ENCODE results near the gene MED22. TPM values are rescaled to one million over a fixed set of nuclear protein-coding genes. Genes with fewer than 3 reads are reported as not detected.

Gene MED22
- polyA plus RNA-seq, 3 donors, result 6.8 to 27.7 (median 9.6) TPM

GRCh38 chr9:133396952-133397351 is 49.0 kb upstream of the MED22 start:
- Mint-ChIP-seq H3K36me3 (no peaks in the 10 kb centered on the region), H3K4me1 (no peaks in the 10 kb centered on the region), H3K9me3 (peaks cover 0 to 3% (median 0%) of the 10 kb centered on the region in 7 donors), H3K27me3 (ENCODE audit: low read depth in 3 of 3) (peaks cover 0 to 20% (median 10%) of the 10 kb centered on the region in 3 donors), H3K4me3 (no peak overlapping the region), H3K27ac (no peak overlapping the region)
- Histone ChIP-seq H2AFZ (ENCODE audit: insufficient read depth, low read depth, low read length, poor library complexity, severe bottlenecking) (no peak overlapping the region), H3K4me1 (ENCODE audit: control insufficient read depth in 1 of 2, insufficient read depth in 2 of 2, low read length in 2 of 2) (no peaks in the 10 kb centered on the region), H4K20me1 (ENCODE audit: insufficient read depth, low read length) (no peaks in the 10 kb centered on the region), H3K9me3 (replicated peaks in 1 of 2; ENCODE audit: control insufficient read depth in 1 of 2, insufficient read depth in 1 of 2, low read length in 2 of 2) (no peaks in the 10 kb centered on the region), H3K4me2 (replicated peaks; ENCODE audit: extremely low read depth, low read length, poor library complexity, severe bottlenecking) (no peak overlapping the region), H3K9ac (ENCODE audit: insufficient read depth, low read length, poor library complexity, severe bottlenecking) (no peak overlapping the region), H3K27ac (ENCODE audit: low read depth in 1 of 2, low read length in 2 of 2) (no peak overlapping the region), H3K27me3 (ENCODE audit: control insufficient read depth in 2 of 2, insufficient read depth in 2 of 2, low read length in 2 of 2) (no peaks in the 10 kb centered on the region), H3K79me2 (ENCODE audit: insufficient read depth, low read length) (no peaks in the 10 kb centered on the region), H3K4me3 (replicated peaks in 1 of 3; ENCODE audit: low read depth in 2 of 3, low read length in 3 of 3) (no peak overlapping the region), H3K36me3 (replicated peaks in 1 of 2; ENCODE audit: control insufficient read depth in 1 of 2, insufficient read depth in 2 of 2, low read length in 2 of 2) (no peaks in the 10 kb centered on the region)
- no peak for TF ChIP-seq CTCF (IDR thresholded peaks at IDR 0.05)
- DNase-seq, result no peak
- 54% methylated on average over 13 of the region's 14 CpGs for WGBS (ENCODE audit: insufficient coverage)
- intact Hi-C loops (cut with micrococcal nuclease), result no loop called here

- 35% methylated on average over 2 of the region's 8 CpGs for WGBS (ENCODE audit: insufficient coverage)
- H3K36me3 ChIP-seq (replicated peaks in 1 of 2; ENCODE audit: control insufficient read depth in 1 of 2, insufficient read depth in 2 of 2, low read length in 2 of 2), result no peaks in the 10 kb centered on the region
- no peak overlapping the region for H3K4me2 ChIP-seq (replicated peaks; ENCODE audit: extremely low read depth, low read length, poor library complexity, severe bottlenecking)
- Mint-ChIP-seq H3K4me3 (no peak overlapping the region), H3K4me1 (no peaks in the 10 kb centered on the region), H3K36me3 (no peaks in the 10 kb centered on the region), H3K27me3 (ENCODE audit: low read depth in 3 of 3) (peaks cover 0 to 20% (median 8%) of the 10 kb centered on the region in 3 donors), H3K27ac (no peak overlapping the region), H3K9me3 (peaks cover 0 to 3% (median 0%) of the 10 kb centered on the region in 7 donors)
- no peak overlapping the region for H3K4me3 ChIP-seq (replicated peaks in 1 of 3; ENCODE audit: low read depth in 2 of 3, low read length in 3 of 3)
- no peak overlapping the region for H3K9ac ChIP-seq (ENCODE audit: insufficient read depth, low read length, poor library complexity, severe bottlenecking)
- no peak overlapping the region for H2AFZ ChIP-seq (ENCODE audit: insufficient read depth, low read depth, low read length, poor library complexity, severe bottlenecking)
- H3K4me1 ChIP-seq (ENCODE audit: control insufficient read depth in 1 of 2, insufficient read depth in 2 of 2, low read length in 2 of 2), result no peaks in the 10 kb centered on the region
- H4K20me1 ChIP-seq (ENCODE audit: insufficient read depth, low read length), result no peaks in the 10 kb centered on the region
- no peaks in the 10 kb centered on the region for H3K27me3 ChIP-seq (ENCODE audit: control insufficient read depth in 2 of 2, insufficient read depth in 2 of 2, low read length in 2 of 2)
- no peak for TF ChIP-seq CTCF (IDR thresholded peaks at IDR 0.05)
- intact Hi-C loops (cut with micrococcal nuclease), result no loop called here
- H3K9me3 ChIP-seq (replicated peaks in 1 of 2; ENCODE audit: control insufficient read depth in 1 of 2, insufficient read depth in 1 of 2, low read length in 2 of 2), result no peaks in the 10 kb centered on the region
- DNase-seq, result no peak
- no peaks in the 10 kb centered on the region for H3K79me2 ChIP-seq (ENCODE audit: insufficient read depth, low read length)
- H3K27ac ChIP-seq (ENCODE audit: low read depth in 1 of 2, low read length in 2 of 2), result no peak overlapping the region
Measured at GRCh38 chr9:133394687-133395271, 46.8 kb upstream of the MED22 start.
